ENCODE results near the gene P2RX1.

DNA sequence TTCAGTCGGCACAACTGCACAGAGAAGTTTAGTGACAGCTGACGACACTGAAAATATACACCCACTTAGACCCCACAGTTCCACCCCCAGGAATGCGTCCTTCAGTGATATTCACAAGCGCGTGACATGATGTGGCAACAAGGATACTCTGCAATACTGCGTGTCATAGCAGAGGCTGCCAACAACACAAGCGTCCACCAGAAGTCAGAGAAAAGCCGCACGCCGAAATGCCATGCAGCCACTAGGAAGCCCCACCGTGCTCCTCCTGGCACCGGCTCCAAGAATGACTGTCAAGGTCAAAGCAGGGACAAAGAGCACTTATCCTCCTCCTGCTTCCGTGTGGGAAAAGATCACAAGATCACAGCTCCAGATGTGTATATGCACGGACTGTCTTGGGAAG is 44.5 kb upstream of the P2RX1 start:
- TF ChIP-seq, protein P1, sequence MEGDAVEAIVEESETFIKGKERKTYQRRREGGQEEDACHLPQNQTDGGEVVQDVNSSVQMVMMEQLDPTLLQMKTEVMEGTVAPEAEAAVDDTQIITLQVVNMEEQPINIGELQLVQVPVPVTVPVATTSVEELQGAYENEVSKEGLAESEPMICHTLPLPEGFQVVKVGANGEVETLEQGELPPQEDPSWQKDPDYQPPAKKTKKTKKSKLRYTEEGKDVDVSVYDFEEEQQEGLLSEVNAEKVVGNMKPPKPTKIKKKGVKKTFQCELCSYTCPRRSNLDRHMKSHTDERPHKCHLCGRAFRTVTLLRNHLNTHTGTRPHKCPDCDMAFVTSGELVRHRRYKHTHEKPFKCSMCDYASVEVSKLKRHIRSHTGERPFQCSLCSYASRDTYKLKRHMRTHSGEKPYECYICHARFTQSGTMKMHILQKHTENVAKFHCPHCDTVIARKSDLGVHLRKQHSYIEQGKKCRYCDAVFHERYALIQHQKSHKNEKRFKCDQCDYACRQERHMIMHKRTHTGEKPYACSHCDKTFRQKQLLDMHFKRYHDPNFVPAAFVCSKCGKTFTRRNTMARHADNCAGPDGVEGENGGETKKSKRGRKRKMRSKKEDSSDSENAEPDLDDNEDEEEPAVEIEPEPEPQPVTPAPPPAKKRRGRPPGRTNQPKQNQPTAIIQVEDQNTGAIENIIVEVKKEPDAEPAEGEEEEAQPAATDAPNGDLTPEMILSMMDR (IDR thresholded peaks at IDR 0.05), result no peak
- no peak for TF ChIP-seq EP300 (IDR thresholded peaks at IDR 0.05)
